ENCODE data around the gene TSPAN14. TPM values are rescaled to one million over a fixed set of nuclear protein-coding genes. Genes with fewer than 3 reads are reported as not detected.

TSPAN14 gene
- total RNA-seq, 1 experiment from 2014 or later, result 46.8 TPM

GRCh38 chr10:80459047-80459865 is 5.1 kb downstream of the TSPAN14 start:
- Histone ChIP-seq H3K9ac (ENCODE audit: extremely low read depth, insufficient read length, low read length) (no peak overlapping the region), H3K4me2 (ENCODE audit: insufficient read depth, insufficient read length, low read length) (no peak overlapping the region)

More at GRCh38 chr10:80459047-80459865, 5.1 kb downstream of the TSPAN14 start:
- no peaks in the 10 kb centered on the region for H3K9me3 ChIP-seq (ENCODE audit: control insufficient read depth, low read depth, low read length)
- peaks cover 9% of the 10 kb centered on the region for H3K79me1 ChIP-seq (ENCODE audit: insufficient read depth, low read depth, low read length, poor library complexity, severe bottlenecking)
- H2BK15ac ChIP-seq (ENCODE audit: low read depth, low read length), result no peak overlapping the region
- no peak overlapping the region for H3K23ac ChIP-seq (ENCODE audit: insufficient read length, low read depth, low read length)
- no peak overlapping the region for H2BK5ac ChIP-seq (ENCODE audit: insufficient read length, low read length)
- H4K20me1 ChIP-seq (ENCODE audit: control insufficient read depth, insufficient read depth, insufficient read length), result peaks cover 9% of the 10 kb centered on the region
- no peak overlapping the region for H3K4ac ChIP-seq (ENCODE audit: low read depth, low read length)
- no peak overlapping the region for H2AK5ac ChIP-seq (ENCODE audit: insufficient read length, low read length)
- H3K14ac ChIP-seq (ENCODE audit: insufficient read depth, low read length), result peak overlapping the region; percentile 26; the same call in 1 of the 2 replicates
- peaks cover 0 to 2% (median 0%) of the 10 kb centered on the region in 3 experiments; a peak in 2 of 7 replicates for H3K36me3 Mint-ChIP-seq (ENCODE audit: insufficient read depth in 1 of 3, low read depth in 3 of 3)
- H3K27me3 ChIP-seq (ENCODE audit: insufficient read depth, low read length), result no peaks in the 10 kb centered on the region; the same call in 1 of the 2 replicates
- peak overlapping the region in 2 of 3 experiments; percentile 57 to 97; a peak in 4 of 7 replicates for H3K27ac Mint-ChIP-seq
- H4K8ac ChIP-seq (replicated peaks; ENCODE audit: insufficient read length, low read depth, low read length), result no peak overlapping the region
- H3K4me1 ChIP-seq (ENCODE audit: insufficient read depth, low read length), result peaks cover 34% of the 10 kb centered on the region
- H3K27me3 Mint-ChIP-seq (ENCODE audit: low read depth), result peaks cover 6% of the 10 kb centered on the region
- H3K9me3 Mint-ChIP-seq, result no peaks in the 10 kb centered on the region
- H4K91ac ChIP-seq (ENCODE audit: insufficient read length, low read depth, low read length), result no peak overlapping the region
- peak; percentile 43 for DNase-seq
- no peak overlapping the region for H2BK20ac ChIP-seq (ENCODE audit: low read depth, low read length, poor library complexity, severe bottlenecking)
- H3K4me3 Mint-ChIP-seq, result peak overlapping the region in 1 of 2 experiments; percentile 3; a peak in 1 of 5 replicates
- H3K4me1 Mint-ChIP-seq, result peaks cover 79 to 82% of the 10 kb centered on the region in 2 experiments
- peaks cover 13% of the 10 kb centered on the region for H3K23me2 ChIP-seq (ENCODE audit: insufficient read length, low read depth, low read length, poor library complexity, severe bottlenecking)
- TF ChIP-seq, protein P1, sequence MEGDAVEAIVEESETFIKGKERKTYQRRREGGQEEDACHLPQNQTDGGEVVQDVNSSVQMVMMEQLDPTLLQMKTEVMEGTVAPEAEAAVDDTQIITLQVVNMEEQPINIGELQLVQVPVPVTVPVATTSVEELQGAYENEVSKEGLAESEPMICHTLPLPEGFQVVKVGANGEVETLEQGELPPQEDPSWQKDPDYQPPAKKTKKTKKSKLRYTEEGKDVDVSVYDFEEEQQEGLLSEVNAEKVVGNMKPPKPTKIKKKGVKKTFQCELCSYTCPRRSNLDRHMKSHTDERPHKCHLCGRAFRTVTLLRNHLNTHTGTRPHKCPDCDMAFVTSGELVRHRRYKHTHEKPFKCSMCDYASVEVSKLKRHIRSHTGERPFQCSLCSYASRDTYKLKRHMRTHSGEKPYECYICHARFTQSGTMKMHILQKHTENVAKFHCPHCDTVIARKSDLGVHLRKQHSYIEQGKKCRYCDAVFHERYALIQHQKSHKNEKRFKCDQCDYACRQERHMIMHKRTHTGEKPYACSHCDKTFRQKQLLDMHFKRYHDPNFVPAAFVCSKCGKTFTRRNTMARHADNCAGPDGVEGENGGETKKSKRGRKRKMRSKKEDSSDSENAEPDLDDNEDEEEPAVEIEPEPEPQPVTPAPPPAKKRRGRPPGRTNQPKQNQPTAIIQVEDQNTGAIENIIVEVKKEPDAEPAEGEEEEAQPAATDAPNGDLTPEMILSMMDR (conservative IDR thresholded peaks at IDR 0.05), result no peak
- no peak overlapping the region for H3K27ac ChIP-seq (ENCODE audit: insufficient read length, low read depth, low read length)
- no peak overlapping the region for H3T11ph ChIP-seq (ENCODE audit: low read length)
- H2AFZ ChIP-seq (ENCODE audit: low read length), result no peak overlapping the region
- no peak overlapping the region for H2BK12ac ChIP-seq (ENCODE audit: insufficient read length, low read depth, low read length)
- H3K18ac ChIP-seq (ENCODE audit: insufficient read length, low read depth, low read length), result no peak overlapping the region
- WGBS (ENCODE audit: extremely low coverage, insufficient read length, low lambda C conversion rate), result no CpG with 5 or more reads among the region's 9 CpGs
- H2BK120ac ChIP-seq (ENCODE audit: low read depth, low read length, poor library complexity, severe bottlenecking), result no peak overlapping the region
- H3K79me2 ChIP-seq (ENCODE audit: insufficient read depth, low read length), result peaks cover 35% of the 10 kb centered on the region; the same call in 1 of the 2 replicates
- H4K5ac ChIP-seq (ENCODE audit: insufficient read length, low read depth, low read length), result no peak overlapping the region
- H3K56ac ChIP-seq (ENCODE audit: insufficient read length, low read depth, low read length), result no peak overlapping the region
